HFFc6 (cell line): Measurements from ENCODE around the gene FNIP1. TPM values are rescaled to one million over a fixed set of nuclear protein-coding genes. Genes with fewer than 3 reads are reported as not detected.
"Not testable (repeated sequence)": the region's sequence is repeated elsewhere in the genome, so short reads cannot be mapped to it uniquely, and the experiment has no call there.

Source experiments
- DNase-seq: peaks from one replicate; pipeline ENCODE4 v3.0.0-alpha.2; 2018
- H3K27ac Mint-ChIP-seq: 2 replicates; pipeline ENCODE4 v1.8.0; 2020; ENCODE audit warnings: mild to moderate bottlenecking, mixed read lengths
- H3K27me3 Mint-ChIP-seq: 2 replicates; pipeline ENCODE4 v1.8.0; 2021; ENCODE audit warnings: mild to moderate bottlenecking, moderate library complexity, mixed read lengths; ENCODE audit not compliant: insufficient read depth
- H3K36me3 Mint-ChIP-seq: 2 replicates; pipeline ENCODE4 v1.8.0; 2021; ENCODE audit warnings: low read depth, mixed read lengths
- H3K4me1 Mint-ChIP-seq: 2 replicates; pipeline ENCODE4 v1.8.0; 2020; ENCODE audit warnings: low read depth, mixed read lengths
- H3K4me3 Mint-ChIP-seq: 2 replicates; pipeline ENCODE4 v1.8.0; 2020; ENCODE audit warnings: mild to moderate bottlenecking, moderate library complexity, mixed read lengths
- H3K9me3 Mint-ChIP-seq: 2 replicates; pipeline ENCODE4 v1.8.0; 2020; ENCODE audit warnings: mild to moderate bottlenecking, mixed read lengths
- total RNA-seq, 6 experiments: library from RNA; stranded (reverse); fragmentation: NEBNext Ultra II Directional; extraction: Animal tissue kit (Norgen Biotek cat#: 25700); gene quantifications; 2 replicates in 1 of 6; 3 replicates in 5 of 6; pipeline ENCODE4 v1.2.3, GENCODE V29; 2021
- TF ChIP-seq, protein P1 (sequence below): fragments of 200-600 bp; sonication (generic); IDR thresholded peaks from 2 replicates; pipeline ENCODE4 v1.5.0; 2021; ENCODE audit warnings: antibody characterized with exemption, mild to moderate bottlenecking

The FNIP1 gene
- total RNA-seq, 6 experiments from 2014 or later: 19.9 to 24.8 (median 22.1) TPM

GRCh38 chr5:131607418-131607817, 189.4 kb downstream of the FNIP1 start:
- Mint-ChIP-seq H3K4me3 (no peak overlapping the region), H3K4me1 (peaks cover 31% of the 10 kb centered on the region), H3K9me3 (no peaks in the 10 kb centered on the region), H3K27me3 (no peaks in the 10 kb centered on the region), H3K27ac (no peak overlapping the region), H3K36me3 (no peaks in the 10 kb centered on the region)
- TF ChIP-seq, protein P1, sequence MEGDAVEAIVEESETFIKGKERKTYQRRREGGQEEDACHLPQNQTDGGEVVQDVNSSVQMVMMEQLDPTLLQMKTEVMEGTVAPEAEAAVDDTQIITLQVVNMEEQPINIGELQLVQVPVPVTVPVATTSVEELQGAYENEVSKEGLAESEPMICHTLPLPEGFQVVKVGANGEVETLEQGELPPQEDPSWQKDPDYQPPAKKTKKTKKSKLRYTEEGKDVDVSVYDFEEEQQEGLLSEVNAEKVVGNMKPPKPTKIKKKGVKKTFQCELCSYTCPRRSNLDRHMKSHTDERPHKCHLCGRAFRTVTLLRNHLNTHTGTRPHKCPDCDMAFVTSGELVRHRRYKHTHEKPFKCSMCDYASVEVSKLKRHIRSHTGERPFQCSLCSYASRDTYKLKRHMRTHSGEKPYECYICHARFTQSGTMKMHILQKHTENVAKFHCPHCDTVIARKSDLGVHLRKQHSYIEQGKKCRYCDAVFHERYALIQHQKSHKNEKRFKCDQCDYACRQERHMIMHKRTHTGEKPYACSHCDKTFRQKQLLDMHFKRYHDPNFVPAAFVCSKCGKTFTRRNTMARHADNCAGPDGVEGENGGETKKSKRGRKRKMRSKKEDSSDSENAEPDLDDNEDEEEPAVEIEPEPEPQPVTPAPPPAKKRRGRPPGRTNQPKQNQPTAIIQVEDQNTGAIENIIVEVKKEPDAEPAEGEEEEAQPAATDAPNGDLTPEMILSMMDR: no peak
- DNase-seq: no peak

GRCh38 chr5:131605086-131605485, 191.7 kb downstream of the FNIP1 start:
- Mint-ChIP-seq H3K4me3 (no peak overlapping the region), H3K36me3 (peaks cover 5% of the 10 kb centered on the region), H3K27me3 (no peaks in the 10 kb centered on the region), H3K9me3 (no peaks in the 10 kb centered on the region), H3K27ac (no peak overlapping the region), H3K4me1 (peaks cover 18% of the 10 kb centered on the region)
- TF ChIP-seq, protein P1: no peak
- DNase-seq: no peak

DNA sequence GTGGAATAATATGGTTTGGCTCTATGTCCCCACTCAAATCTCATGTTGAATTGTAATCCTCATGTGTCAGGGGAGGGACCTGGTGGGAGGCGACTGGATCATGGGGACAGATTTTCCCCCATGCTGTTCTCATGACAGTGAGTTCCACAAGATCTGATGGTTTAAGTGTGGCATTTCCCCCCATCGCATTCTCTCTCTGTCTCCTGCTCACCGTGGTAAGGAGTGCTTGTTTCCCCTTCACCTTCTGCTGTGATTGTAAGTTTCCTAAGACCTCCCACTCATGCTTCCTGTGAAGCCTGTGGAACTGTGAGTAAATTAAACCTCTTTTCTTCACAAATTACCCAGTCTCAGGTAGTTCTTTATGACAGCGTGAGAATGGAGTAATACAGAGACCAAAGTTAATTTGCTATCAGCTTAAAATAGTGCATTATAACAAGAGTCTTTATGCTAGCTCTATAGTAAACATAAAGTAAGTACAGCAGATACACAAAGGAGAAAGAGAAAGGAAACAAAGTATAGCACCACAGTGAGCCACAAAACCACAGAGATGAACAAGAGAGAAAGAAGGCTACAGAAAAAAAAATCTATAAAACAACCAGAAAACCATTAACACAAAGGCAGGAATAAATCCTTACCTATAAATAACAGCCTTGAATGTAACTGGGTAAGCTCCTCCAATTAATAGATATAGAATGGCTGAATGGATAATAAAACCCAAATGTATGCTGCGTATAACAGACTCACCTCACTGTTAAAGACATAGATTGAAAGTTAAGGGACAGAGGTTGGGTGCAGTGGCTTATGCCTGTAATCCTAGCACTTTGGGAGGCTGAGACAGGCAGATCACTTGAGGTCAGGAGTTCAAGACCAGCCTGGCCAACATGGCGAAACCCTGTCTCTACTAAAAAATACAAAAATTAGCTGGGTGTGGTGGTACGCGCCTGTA, 201.5 kb downstream of the FNIP1 start:
- H3K4me1 Mint-ChIP-seq: peaks cover 15% of the 10 kb centered on the region
- TF ChIP-seq, protein P1: no peak
- H3K27ac Mint-ChIP-seq: no peak overlapping the region
- H3K4me3 Mint-ChIP-seq: no peak overlapping the region
- no peak for DNase-seq
- H3K27me3 Mint-ChIP-seq: no peaks in the 10 kb centered on the region
- H3K36me3 Mint-ChIP-seq: peaks cover 28% of the 10 kb centered on the region
- no peaks in the 10 kb centered on the region for H3K9me3 Mint-ChIP-seq

DNA sequence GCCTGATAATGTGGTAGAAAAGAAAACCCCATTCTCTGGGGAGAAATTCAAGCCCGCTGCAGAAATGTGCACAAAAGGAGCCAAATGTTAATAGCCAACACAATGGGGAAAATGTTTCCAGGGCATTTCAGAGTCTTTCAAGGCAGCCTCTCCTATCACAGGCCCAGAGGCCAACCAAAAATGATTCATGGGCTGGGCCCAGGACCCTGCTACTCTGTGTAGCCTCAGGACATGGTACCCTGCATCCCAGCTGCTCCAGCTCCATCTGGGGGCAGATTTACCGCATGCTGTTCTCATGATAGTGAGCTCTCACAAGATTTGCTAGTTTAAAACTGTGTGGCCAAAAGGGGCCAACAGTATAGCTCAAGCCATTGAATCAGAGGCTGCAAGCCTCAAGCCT, 202.9 kb downstream of the FNIP1 start:
- Mint-ChIP-seq H3K27ac (no peak overlapping the region), H3K36me3 (peaks cover 23% of the 10 kb centered on the region), H3K4me3 (no peak overlapping the region), H3K4me1 (peaks cover 15% of the 10 kb centered on the region), H3K9me3 (no peaks in the 10 kb centered on the region), H3K27me3 (no peaks in the 10 kb centered on the region)
- DNase-seq: no peak
- TF ChIP-seq, protein P1: no peak

DNA sequence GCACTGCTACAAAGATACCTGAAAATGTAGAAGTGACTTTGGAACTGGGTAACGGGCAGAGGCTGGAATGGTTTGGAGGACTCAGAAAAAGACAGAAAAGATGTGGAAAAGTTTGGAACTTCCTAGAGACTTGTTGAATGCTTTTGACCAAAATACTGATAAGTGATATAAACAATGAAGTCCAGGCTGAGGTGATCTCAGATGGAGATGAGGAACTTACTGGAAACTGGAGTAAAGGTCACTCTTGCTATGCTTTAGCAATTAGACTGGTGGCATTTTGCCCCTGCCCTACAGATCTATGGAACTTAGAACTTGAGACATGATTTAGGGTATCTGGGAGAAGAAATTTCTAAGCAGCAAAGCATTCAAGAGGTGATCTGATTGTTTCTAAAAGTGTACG, 203.4 kb downstream of the FNIP1 start:
- peak overlapping the region; percentile 31; the same call in 1 of the 2 replicates for H3K27ac Mint-ChIP-seq
- peaks cover 15% of the 10 kb centered on the region for H3K4me1 Mint-ChIP-seq
- H3K27me3 Mint-ChIP-seq, DNase-seq, H3K4me3 Mint-ChIP-seq, H3K9me3 Mint-ChIP-seq: not testable (repeated sequence)
- peaks cover 23% of the 10 kb centered on the region for H3K36me3 Mint-ChIP-seq

Other genes with a start within 250 kb of the FNIP1 start
- gene RAPGEF6, start 161.8 kb downstream of the FNIP1 start, total RNA-seq: 10 to 100 TPM in 3 of 6 experiments, 1 to 10 TPM in 3; 7.3 to 12.0 (median 10.2) TPM
- gene MEIKIN, start 148.6 kb upstream of the FNIP1 start, total RNA-seq: not detected
- gene ACSL6, start 214.6 kb upstream of the FNIP1 start, total RNA-seq: not detected